ENCODE measurements around the gene HSD3B1.

DNA sequence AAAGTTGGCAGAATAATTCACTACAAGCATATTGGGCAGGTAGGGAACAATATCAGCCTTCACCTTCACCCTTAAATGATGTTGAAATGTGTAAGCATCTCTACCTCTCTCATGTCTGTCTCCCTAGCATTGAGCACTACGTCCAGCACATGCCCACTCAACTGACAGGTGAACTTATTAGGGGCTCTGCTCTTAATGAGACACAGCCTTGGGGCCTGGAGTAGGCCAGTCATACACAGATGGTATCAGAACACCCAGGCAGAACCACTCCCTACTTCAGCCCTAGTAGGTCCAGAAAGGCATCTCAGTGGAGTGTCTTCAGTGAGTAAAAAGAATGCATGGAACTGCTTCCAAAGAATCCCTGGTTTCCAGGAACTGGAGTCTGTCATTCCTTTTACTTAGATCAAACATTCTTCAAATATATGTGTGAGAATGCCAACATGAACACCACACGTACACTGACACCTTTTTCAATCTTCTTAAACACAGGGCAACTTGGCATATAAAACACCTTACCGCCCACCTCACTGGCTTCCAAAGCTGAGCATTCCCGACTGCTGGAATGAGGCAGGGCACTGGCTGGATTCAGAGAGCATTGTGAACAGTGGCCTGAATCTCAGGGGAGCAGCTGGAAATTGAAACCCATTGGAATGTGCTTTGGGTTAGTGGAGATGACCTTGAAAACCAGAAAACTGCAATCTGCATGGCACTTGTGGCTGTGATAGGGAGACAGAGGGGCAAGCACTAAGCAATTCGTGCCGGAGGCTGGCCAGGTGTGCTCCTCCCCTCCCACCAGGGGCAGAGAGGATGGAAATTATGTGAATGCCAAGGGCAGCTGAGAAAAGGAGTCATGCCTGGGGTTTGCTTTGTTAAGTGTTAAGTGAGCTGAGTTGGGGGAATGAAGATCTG lies 24.2 kb upstream of the HSD3B1 start:
- TF ChIP-seq, protein P1, sequence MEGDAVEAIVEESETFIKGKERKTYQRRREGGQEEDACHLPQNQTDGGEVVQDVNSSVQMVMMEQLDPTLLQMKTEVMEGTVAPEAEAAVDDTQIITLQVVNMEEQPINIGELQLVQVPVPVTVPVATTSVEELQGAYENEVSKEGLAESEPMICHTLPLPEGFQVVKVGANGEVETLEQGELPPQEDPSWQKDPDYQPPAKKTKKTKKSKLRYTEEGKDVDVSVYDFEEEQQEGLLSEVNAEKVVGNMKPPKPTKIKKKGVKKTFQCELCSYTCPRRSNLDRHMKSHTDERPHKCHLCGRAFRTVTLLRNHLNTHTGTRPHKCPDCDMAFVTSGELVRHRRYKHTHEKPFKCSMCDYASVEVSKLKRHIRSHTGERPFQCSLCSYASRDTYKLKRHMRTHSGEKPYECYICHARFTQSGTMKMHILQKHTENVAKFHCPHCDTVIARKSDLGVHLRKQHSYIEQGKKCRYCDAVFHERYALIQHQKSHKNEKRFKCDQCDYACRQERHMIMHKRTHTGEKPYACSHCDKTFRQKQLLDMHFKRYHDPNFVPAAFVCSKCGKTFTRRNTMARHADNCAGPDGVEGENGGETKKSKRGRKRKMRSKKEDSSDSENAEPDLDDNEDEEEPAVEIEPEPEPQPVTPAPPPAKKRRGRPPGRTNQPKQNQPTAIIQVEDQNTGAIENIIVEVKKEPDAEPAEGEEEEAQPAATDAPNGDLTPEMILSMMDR (optimal IDR thresholded peaks at IDR 0.05 in 1 of 3, IDR thresholded peaks at IDR 0.05 in 1 of 3, conservative IDR thresholded peaks at IDR 0.05 in 1 of 3; ENCODE audit: extremely low read depth in 1 of 3, insufficient read depth in 2 of 3, low read length in 3 of 3), result no peak
- no peak for TF ChIP-seq EZH2 (IDR thresholded peaks at IDR 0.05; ENCODE audit: low read length)

All from keratinocyte (primary cell).